ENCODE data around the gene DAB2IP. TPM values are rescaled to one million over a fixed set of nuclear protein-coding genes. Genes with fewer than 3 reads are reported as not detected.

DAB2IP gene
- total RNA-seq, 4 donors from 2014 or later: 35.2 to 56.4 (median 51.4) TPM

DNA sequence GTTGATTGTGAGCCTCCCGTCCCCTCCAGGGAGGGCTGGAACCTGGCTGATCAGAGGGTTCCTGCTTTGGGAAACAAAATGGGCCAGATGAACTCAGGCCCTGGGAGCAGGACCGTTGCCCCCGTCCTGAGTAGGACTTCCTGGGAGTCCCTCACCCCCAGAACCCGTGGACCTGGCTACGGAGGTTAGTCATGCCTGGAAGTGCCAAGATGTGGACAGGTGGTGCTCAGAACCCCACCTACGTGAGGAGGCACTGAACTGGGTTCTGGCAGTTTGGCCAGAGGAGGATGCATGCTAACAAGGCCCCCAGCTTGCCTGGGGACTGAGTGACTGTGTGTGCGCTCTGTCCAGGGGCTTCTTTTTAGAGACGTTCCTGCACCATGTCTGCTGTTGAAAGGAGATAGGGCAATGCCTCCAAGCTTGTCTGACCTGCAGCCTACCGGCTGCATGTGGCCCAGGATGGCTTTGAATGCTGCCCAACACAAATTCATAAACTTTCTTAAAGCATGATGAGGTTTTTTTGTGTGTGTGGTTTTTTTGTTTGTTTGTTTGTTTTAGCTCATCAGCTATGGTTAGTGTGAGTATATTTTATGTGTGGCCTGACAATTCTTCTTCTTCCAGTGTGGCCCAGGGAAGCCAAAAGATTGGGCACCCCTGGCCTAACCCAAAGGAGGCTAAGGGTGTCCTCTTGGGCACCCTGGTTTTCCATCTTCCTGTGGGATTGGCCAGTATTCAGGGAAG is 1.8 kb upstream of the DAB2IP start:
- Histone ChIP-seq H3K27ac (no peak overlapping the region), H3K9me3 (no peaks in the 10 kb centered on the region), H3K4me1 (peaks cover 0 to 40% (median 20%) of the 10 kb centered on the region in 4 donors), H3K4me3 (no peak overlapping the region), H3K27me3 (peaks cover 0 to 12% of the 10 kb centered on the region in 2 donors), H3K36me3 (no peaks in the 10 kb centered on the region)
- TF ChIP-seq EP300 (IDR thresholded peaks at IDR 0.05) (no peak), POLR2A (IDR thresholded peaks at IDR 0.05) (no peak)
- TF ChIP-seq, protein P1, sequence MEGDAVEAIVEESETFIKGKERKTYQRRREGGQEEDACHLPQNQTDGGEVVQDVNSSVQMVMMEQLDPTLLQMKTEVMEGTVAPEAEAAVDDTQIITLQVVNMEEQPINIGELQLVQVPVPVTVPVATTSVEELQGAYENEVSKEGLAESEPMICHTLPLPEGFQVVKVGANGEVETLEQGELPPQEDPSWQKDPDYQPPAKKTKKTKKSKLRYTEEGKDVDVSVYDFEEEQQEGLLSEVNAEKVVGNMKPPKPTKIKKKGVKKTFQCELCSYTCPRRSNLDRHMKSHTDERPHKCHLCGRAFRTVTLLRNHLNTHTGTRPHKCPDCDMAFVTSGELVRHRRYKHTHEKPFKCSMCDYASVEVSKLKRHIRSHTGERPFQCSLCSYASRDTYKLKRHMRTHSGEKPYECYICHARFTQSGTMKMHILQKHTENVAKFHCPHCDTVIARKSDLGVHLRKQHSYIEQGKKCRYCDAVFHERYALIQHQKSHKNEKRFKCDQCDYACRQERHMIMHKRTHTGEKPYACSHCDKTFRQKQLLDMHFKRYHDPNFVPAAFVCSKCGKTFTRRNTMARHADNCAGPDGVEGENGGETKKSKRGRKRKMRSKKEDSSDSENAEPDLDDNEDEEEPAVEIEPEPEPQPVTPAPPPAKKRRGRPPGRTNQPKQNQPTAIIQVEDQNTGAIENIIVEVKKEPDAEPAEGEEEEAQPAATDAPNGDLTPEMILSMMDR (IDR thresholded peaks at IDR 0.05): no peak
- DNase-seq (ENCODE audit: low spot score in 2 of 2): no peak
- WGBS, 2 donors: 58 to 60% methylated on average over 3 to 8 of the region's 9 CpGs

DNA sequence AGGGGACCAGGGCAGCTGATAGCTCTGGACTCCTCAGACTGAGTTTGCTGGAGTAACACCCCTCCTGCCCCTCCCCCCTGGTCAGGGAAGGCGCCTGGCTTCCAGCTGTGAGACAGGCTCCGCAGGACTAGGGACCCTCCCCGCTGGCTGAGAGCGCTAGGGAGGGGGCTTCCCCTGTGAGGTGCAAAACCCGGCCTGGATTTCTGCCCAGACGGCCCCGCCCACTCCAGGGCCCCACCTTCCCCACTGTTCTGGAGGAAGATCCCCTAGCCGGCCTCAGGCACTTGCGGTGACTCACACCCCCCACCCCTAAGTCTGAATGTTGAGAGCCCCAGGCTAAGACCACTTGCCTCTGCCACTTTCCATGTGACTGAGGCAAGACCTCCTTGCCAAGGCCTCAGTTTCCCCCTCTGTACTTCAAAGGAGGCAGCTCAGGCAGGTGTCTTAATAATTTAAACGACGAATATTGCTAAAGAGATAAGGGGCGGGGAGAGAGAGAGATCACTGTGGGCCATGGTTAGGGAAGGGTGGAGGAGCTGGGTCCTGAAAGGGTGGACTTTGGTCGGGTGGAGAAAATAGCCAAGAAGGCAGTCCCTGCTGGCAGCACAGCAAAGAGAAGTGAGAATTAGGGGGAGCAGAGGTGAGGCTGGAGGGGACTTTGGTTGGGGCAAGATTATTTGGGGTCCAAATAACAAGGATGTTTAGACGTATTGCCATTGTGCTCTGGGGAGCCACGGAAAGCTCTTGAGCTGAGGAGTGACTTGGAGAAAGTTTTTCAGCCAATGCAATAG is 1.0 kb upstream of the DAB2IP start:
- DNase-seq (ENCODE audit: low spot score in 2 of 2): no peak
- Histone ChIP-seq H3K27me3 (peaks cover 0 to 12% of the 10 kb centered on the region in 2 donors), H3K9me3 (no peaks in the 10 kb centered on the region), H3K4me3 (no peak overlapping the region), H3K4me1 (peaks cover 0 to 33% (median 20%) of the 10 kb centered on the region in 4 donors), H3K27ac (peak overlapping the region in 1 of 4 donors; percentile 5), H3K36me3 (no peaks in the 10 kb centered on the region)
- TF ChIP-seq, protein P1 (IDR thresholded peaks at IDR 0.05): no peak
- no peak for TF ChIP-seq EP300 (IDR thresholded peaks at IDR 0.05)
- no peak for TF ChIP-seq POLR2A (IDR thresholded peaks at IDR 0.05)
- 13 to 23% methylated on average over 11 to 14 of the region's 15 CpGs for WGBS, 2 donors

DNA sequence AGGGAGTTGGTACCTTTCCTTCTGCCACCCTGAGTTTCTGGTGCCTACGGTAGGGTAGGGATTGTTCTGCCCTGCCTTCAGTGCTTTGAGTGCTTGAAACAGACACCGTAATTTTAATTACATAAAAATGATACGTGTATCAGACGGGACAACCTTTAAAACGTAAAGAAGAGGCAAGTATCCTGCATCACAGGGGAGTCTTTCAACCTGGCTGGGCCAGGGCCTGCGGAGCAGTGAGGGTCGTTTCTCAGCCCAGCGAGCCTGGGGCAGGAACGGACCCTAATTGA is 483 bp upstream of the DAB2IP start:
- Histone ChIP-seq H3K9me3 (no peaks in the 10 kb centered on the region), H3K27me3 (peaks cover 0 to 12% of the 10 kb centered on the region in 2 donors), H3K27ac (peak overlapping the region in 2 of 4 donors; percentile 51 to 67), H3K36me3 (no peaks in the 10 kb centered on the region), H3K4me3 (peak overlapping the region; percentile 40 to 61 (median 50)), H3K4me1 (peaks cover 0 to 32% (median 20%) of the 10 kb centered on the region in 4 donors)
- 18 to 19% methylated on average over 8 to 9 of the region's 9 CpGs for WGBS, 2 donors
- DNase-seq (ENCODE audit: low spot score in 2 of 2): no peak
- TF ChIP-seq EP300 (IDR thresholded peaks at IDR 0.05) (no peak), POLR2A (IDR thresholded peaks at IDR 0.05) (no peak)
- TF ChIP-seq, protein P1 (IDR thresholded peaks at IDR 0.05): no peak

DNA sequence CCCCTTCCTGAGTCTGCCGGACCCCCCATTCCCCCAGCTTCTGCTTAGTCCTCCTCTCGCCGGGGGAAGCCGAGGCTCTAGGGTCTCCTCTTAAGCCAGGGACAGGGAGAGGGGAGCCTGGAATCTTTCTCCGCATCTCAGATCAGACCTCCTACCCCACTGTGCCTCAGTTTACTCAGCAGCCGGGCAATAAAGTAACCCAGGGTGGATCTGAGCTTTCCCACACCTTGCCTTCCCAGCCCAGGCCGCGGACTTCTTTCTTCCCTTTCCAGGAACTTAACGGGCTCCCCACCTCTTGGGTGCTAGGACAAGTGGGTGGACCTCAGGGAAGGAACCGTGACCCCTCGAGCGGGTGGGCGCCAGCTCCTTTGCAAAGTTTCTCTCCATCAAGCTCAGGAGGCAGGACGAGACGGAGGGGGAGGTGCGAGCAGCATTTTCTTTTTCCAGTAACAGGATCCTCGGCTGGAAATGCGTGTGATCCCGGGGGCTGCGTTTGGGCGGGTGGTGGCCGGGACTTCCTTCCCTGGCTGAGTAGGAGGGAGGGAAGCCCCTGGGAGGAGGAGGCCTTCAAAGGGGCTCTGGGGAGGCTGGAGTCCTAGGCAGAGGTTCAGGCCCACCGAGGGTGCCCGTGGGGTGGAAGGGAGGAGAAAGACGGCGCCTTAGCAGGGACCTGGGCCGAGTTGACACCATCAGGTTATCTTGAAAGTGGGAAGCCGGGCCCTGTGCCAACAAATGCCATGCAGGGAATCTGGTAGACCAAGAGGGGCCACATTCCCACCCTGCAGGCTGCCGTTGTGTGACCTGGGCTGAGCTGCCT is 795 bp downstream of the DAB2IP start:
- Histone ChIP-seq H3K36me3 (no peaks in the 10 kb centered on the region), H3K27me3 (peaks cover 0 to 12% of the 10 kb centered on the region in 2 donors), H3K9me3 (no peaks in the 10 kb centered on the region), H3K4me1 (peaks cover 0 to 32% (median 20%) of the 10 kb centered on the region in 4 donors), H3K4me3 (peak overlapping the region; percentile 40 to 61 (median 50)), H3K27ac (peak overlapping the region in 3 of 4 donors; percentile 36 to 67 (median 51))
- TF ChIP-seq POLR2A (IDR thresholded peaks at IDR 0.05) (no peak), EP300 (IDR thresholded peaks at IDR 0.05) (no peak)
- TF ChIP-seq, protein P1 (IDR thresholded peaks at IDR 0.05): no peak
- WGBS, 2 donors: 6 to 7% methylated on average over 28 to 29 of the region's 29 CpGs
- no peak for DNase-seq (ENCODE audit: low spot score in 2 of 2)

Measured in tibial nerve (tissue), 4 donors.